Ramos (cell line): Measurements from ENCODE around the gene XPO4.
"Not testable (repeated sequence)": the region's sequence is repeated elsewhere in the genome, so short reads cannot be mapped to it uniquely, and the experiment has no call there.

ENCODE experiments used
- in situ Hi-C: fragments of 300-500 bp; cut with MboI; formaldehyde crosslinking; loops from one replicate; pipeline ENCODE4 v1.14.3; 2022; ENCODE audit warnings: low sequenced_read_pairs; ENCODE audit not compliant: unreplicated experiment

The XPO4 gene

DNA sequence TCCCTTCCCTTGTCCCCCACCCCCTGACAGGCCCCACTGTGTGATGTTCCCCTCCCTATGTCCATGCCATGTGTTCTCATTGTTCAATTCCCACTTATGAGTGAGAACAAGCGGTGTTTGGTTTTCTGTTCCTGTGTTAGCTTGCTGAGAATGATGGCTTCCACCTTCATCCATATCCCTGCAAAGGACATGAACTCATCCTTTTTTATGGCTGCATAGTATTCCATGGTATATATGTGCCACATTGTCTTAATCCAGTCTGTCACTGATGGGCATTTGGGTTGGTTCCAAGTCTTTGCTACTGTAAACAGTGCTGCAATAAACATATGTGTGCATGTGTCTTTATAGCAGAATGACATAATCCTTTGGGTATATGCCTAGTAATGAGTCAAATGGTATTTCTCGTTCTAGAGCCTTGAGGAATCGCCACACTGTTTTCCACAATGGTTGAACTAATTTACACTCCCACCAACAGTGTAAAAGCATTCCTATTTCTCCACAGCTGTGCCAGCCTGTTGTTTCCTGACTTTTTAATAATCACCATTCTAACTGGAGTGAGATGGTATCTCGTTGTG, 158.6 kb downstream of the XPO4 start:
- in situ Hi-C loops, result not testable (repeated sequence)

DNA sequence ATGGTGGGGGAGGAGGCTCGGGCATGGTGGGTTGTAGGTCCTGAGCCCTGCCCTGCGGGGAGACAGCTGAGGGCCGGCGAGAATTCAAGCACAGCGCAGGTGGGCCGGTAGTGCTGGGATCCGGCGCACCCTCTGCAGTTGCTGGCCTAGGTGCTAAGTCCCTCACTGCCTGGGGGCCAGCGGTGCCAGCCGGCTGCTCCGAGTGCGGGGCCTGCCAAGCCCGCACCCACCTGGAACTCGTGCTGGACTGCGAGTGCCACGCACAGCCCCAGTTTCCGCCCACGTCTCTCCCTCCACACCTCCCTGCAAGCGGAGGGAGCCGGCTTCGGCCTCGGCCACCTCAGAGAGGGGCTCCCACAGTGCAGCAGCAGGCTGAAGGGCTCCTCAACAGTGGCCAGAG, 162.5 kb downstream of the XPO4 start:
- in situ Hi-C loops, result no loop called here

DNA sequence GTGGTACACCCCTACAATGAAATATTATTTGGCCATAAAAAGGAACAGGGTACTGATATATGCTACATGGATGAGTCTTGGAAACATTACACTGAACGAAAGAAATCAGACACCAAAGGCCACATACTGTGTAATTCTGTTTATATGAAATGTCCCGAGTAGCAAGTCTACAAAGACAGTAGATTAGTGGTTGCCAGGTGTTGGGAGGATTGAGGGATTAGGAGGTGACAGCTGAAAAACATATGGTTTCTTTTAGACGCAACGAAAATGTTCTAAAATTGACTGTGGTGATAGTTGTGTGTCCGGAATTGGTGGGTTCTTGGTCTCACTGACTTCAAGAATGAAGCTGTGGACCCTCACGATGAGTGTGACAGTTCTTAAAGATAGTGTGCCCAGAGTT, 163.9 kb downstream of the XPO4 start:
- in situ Hi-C loops, result no loop called here

DNA sequence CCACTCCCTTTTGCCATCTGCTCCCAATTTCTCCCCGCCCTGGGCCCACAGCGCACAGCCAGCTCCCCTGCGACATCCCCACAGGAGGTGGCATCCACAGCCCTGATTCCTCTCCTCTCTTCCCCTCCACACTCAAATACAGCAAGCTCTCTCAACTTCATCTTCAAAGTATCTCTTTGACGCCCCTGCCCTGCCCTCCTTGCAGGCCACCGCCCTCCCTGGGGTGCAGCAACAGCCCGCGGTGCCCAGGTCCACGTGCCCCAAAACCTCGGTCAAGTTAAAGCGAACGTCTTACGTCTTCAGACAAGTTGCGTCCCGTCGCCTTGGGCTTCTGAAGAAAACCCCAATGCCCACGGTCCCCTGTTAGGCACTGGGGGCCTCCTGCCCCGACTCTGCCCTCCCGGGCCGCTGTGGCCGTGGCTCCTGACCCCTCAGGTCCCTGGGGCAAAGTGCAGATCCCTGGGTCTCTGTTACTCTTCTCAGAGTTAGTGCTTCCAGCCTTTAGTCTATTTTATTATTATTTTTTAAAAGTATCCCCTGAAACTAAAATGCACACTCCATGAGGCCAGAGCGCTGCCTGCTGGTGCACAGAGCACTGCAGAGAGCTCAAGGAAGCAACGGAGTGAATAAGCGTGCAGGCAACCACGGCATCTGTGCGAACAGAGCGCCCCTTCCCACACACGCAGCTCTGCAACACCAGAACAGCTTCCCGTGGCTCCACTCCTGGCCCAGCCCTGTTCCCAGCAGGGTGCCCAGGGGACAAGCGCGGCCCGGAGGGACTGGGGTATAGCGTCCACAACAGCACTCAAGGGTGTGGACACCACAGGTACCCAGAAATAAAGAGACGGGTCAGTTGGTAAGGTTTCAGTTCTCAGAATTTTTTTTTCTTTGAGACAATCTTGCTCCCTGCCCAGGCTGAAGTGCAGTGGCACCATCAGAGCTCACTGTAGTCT, 172.6 kb downstream of the XPO4 start:
- in situ Hi-C loops, result no loop called here

DNA sequence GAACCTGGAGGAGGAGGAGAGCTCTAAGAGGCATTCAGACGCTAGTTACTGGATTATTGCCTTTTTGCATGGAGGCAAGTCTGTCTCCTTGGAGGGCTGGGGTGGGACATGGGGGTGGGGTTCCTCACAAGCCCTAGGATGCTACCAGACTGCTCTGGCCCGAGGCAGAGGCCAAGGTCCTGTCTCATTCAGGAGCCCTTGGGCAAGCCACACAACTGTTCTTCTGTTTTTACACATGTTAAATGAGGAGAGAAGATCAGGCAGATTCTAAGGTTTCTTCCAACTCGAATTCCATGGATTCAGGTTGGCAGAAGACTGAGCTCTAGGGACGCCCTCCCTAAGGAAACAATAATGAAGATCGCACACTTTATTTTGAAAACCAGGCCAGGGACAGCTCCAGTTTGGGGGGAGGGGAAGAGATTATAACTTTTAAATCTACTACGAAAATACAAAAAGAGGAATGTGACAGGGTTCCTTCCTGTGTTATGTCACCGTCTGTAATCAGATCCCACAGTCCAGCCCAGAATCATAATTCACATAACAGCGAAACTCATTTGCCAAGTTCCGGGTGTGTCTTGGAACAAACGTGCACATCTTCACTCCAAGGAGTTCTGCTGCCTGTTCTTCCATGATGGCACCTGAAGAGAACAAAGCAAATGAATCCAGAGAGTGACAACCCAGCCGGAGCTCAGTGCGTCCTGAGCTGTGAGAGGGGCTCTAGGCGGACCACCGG, 173.8 kb downstream of the XPO4 start:
- in situ Hi-C loops, result no loop called here

DNA sequence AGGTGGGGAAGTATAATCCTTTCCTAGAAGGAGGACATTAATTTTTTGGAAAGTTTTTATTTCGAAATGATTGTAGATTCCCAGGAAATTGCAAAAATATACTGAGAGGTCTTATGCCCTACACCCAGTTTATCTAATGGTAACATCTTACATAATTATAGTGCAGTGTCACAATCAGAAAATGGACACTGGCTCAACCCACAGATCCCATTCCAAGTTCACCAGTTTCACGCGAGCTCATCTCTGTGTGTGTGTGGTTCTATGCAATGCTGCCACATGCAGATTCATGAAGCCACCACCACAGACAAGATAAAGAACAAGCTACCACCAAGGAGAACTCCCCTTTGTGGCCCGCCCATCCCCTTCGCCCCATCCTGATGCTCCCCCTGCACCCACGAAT, 174.7 kb downstream of the XPO4 start:
- in situ Hi-C loops, result no loop called here
